GM18517 (cell line): ENCODE measurements around the gene FAM180B.
A peak's percentile ranks its signal among the peaks of the same experiment; 100 is the strongest.

Experiments
- ATAC-seq: cut with Tn5 transposase; IDR thresholded peaks from one replicate; pipeline ENCODE4 v1.9.1; 2021; ENCODE audit warnings: mild to moderate bottlenecking, moderate library complexity; ENCODE audit not compliant: unreplicated experiment

The FAM180B gene

DNA sequence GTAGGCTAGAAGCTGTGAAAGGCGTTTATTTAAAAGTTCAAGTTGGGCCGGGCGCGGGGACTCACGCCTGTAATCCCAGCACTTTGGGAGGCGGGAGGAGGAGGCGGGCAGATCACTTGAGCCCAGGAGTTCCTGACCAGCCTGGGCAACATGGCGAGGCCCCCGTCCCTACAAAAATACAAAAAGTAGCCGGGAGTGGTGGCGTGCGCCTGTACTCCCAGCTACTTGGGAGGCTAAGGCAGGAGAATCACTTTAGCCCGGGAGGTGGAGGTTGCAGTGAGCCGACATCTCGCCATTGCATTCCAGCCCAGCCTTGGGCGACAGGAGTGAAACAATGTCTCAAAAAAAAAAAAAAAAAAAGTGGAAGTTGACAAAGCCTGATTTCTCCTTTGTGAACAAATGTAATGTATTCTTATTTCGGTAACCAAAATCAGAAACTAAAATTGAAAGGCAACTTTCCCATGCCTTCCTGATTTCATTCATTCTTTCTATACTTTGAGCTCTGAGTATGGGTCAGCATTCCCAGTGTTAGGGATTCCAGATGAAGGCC is 20.3 kb upstream of the FAM180B start:
- ATAC-seq, result no peak

DNA sequence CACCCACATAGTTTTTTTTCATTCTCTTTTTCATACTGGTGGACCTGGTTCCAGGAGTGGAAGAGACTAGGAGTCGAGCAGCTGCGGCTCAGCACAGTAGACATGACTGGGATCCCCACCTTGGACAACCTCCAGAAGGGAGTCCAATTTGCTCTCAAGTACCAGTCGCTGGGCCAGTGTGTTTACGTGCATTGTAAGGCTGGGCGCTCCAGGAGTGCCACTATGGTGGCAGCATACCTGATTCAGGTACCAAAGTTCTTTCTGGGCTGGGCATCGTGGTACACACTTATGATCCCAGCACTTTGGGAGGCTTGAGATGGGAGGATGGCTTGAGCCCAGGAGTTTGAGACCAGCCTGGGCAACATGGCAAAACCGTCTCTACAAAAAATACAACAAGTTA is 16.8 kb upstream of the FAM180B start:
- no peak for ATAC-seq

DNA sequence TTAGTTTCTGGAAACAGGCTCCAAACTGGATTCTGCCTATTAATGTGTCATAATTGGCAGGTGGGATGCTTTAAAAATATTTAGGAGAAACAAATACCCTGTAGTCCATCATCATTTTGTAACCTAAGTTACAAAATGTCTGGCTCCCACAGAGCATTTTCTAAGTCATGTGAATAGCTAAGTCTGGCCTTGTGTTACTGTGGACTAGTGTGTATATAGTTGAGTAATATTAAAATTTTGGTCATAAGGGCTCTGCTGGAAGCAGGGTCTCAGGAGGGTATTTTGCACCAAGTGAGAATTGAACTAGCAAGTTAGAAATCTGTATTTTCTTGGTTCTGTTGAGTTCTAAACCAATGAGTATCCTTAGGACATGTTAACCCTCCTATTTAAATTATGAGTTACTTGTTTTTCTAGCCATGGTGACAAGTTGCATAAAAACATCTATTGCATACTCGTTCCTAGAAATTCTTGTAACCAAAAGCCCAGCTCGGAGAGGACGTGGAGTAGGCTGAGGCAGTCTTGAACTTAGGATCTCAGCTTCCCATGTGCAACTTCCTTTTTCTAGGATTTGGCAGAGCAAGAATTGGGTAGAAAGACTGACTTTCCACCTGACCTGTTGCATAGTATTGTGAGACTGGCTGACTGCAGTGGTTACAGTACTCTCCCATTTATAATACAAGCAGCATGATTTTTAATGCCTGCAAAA is 15.7 kb upstream of the FAM180B start:
- ATAC-seq, result no peak

DNA sequence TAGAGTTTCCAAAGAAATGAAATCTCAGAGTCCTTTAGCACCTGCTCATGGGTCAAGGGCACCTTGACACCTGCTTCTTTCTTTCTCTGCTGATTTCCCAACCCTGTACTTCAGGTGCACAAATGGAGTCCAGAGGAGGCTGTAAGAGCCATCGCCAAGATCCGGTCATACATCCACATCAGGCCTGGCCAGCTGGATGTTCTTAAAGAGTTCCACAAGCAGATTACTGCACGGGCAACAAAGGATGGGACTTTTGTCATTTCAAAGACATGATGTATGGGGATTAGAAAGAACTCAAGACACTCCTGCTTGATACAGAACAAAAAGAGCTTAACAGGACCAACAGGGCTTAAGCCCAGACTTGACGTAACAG is 15.1 kb upstream of the FAM180B start:
- no peak for ATAC-seq

DNA sequence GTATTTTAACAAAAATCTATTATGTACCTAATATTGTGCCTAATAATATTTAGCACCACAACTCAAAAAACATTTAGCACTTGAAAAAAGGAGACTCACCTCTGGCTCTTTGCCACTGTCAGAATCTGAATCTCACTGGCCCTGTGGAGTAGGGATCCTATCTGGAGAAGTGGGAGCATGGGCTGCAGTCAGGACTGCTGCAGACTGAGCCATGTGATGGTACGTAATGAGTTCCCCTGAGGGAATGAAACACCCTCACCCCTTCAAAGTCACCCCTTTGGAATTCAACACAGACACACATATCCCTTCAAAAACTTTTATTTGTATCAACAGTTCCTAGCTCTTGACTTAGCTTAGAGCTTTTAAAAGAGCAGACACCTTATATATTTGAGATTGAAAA is 14.6 kb upstream of the FAM180B start:
- ATAC-seq, result no peak

DNA sequence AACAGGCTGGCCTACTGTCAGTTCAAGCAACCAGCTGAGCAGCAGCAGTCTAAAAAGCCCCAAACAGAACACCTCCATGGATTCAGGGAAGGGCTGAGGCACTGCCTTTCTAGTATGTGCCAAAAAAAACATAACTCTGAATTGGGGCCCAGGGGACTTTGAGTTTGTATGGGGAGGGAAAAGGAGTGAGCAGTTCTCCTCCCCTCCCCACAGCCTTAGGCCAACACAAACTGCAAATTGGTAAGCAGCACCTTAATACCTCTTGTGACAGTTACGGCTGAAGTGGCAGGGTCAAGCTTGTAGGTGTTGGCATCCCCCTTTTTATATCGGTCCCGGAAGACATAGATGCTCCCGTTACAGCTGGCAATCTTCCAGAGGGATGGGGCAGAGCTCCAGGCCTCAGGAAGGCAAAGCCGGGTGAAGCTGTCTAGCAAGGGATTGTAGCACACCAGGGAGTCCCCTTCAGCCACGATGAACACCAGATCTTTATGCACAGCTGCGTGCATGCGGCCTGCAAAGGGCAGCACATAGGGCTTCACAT is 13.7 kb upstream of the FAM180B start:
- no peak for ATAC-seq

DNA sequence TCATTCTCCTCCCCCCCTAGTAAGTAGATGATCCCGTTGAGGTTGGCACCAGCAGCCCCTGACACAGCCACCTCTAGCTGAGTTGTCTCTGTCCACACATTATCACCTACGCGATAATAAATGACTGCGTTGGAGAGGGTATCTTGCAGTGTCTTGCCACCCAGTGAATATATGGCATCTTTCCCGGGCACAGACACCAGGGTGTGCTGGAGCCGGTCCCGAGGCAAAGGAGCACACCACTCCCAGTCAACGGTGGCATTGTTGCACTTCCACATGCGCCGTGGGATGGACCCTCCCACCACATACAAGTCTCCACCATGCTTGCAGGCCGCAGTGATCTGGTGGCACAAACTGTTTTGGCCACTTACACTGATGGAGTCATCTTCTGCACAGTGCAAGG is 13.2 kb upstream of the FAM180B start:
- ATAC-seq, result no peak

DNA sequence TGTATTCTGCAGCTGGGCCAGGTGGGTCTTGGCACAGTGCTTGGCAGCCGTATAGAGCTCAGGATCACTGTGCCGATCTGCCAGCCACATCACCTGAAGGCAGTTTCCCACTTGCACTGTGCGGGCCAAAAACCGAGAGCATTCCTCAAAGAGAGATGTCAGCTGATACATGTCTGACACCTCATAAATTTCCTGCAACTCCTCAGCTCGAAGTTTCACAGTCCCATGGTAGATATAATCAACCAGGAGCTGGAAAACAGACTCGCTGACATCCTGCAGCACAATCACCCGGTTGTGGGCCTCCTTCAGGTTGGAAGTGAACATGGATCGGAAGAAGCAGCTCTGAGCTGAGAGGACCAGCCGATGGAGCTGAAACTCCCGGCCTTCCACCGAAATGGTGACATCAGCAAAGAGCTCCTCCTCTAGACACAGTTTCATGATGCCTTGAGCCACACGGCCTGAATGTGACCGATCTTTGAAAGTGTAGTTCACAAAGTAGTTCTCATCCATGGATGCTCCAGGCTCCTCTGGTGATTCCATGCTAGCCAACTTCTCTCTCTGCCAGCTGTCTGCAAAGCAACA is 8.9 kb upstream of the FAM180B start:
- no peak for ATAC-seq

DNA sequence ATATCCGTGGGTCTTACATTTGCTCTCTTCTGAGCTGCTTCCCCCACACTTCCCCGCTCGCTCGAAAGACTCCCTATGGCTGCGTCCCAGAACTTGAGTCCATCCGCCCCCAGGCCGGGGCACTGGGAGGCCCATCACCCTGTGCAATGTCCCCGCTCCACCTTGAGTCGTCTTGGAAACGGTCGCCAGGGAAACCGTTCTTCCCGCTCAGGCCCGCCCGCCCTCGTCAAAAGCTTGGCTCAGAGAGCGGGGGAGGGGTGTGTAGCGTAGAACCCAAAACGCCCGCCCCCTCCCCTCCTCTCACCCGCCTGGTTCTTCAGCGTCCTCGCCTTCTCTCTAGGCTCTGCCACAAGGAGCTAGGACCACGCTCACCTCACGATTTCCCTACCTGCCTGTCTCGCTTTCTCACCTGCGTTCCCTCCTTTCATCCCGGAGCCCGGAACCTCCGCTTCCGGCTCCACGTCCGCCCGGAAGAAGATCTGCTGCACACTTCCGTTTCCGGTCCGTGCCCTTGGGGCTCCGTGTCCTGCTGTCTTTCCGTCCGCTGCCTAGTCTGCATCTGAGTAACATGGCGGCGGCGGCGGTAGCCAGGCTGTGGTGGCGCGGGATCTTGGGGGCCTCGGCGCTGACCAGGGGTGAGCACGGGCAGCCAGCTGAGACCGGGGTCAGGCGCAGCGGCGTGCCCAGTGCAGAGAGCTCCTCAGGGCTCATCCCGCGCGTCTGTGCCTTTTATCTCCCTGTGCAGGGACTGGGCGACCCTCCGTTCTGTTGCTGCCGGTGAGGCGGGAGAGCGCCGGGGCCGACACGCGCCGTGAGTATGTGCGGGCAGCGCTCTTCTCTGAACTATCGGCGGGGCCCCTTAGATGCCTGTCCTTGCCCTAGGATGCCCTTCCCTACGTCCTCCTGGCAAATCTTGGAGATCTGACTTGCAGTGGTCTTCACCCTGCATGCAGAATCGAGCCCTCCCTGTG is 7.7 kb upstream of the FAM180B start, which contains the start of the genes KBTBD4 and NDUFS3:
Gene KBTBD4, minus strand, starts transcription at position 447 of the 971 bp plus-strand sequence. Its CDS starts 19 bp downstream, at position 428.
Gene NDUFS3, plus strand, starts transcription at position 551 of the 971 bp plus-strand sequence. Its CDS starts 18 bp downstream, at position 569.
- peak; percentile 88 for ATAC-seq

DNA sequence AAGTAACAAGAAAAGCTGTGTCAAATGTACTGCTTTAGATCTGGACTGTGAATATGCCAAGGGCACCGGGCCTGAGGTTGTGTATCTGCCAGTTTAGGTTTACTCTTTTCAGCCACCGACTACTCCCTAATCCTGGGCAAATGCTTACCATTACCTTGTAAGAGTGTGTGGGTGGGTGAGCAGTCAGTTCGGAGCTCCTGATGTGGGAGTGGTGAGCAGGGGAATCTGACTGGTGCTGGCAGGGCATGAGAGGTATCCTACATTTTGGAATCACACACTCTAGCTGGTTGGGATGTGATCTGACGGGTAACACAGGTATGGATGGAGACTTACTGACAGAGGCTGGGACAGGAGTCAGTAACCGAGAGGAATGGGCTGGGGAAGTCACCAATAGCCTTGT is 2.6 kb upstream of the FAM180B start:
- no peak for ATAC-seq

DNA sequence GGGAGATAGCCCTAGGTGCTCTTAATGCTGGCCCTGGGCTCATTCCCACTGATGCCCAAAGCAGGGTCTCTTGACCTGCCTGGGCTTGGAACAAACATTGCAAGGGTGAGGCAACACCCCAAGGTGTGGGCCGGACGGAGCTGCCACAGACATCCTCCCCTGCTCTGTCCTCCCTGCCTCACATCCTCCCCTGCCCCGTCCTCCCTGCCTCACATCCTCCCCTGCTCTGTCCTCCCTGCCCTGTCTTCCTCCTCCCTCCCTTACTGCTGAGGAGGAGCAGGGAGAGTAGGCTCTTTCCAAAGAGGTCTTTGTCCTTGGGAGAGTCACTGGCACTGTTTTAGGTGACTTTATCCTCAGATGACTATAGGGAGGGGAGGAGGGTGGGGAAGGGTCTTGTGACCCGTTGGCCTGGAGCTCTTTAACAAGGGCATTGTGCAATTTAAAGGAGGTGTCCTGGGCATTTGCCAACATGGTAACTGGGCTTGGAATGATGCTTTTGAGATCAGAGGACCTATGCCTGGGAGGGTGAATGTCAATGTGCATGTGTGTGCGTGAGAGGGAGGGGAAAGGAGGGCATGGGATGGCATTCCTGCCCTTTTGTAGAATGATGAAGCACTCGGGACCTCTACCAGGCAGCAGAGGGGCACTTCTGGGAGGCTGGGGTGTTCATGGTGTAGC is 700 bp downstream of the FAM180B start:
- no peak for ATAC-seq

DNA sequence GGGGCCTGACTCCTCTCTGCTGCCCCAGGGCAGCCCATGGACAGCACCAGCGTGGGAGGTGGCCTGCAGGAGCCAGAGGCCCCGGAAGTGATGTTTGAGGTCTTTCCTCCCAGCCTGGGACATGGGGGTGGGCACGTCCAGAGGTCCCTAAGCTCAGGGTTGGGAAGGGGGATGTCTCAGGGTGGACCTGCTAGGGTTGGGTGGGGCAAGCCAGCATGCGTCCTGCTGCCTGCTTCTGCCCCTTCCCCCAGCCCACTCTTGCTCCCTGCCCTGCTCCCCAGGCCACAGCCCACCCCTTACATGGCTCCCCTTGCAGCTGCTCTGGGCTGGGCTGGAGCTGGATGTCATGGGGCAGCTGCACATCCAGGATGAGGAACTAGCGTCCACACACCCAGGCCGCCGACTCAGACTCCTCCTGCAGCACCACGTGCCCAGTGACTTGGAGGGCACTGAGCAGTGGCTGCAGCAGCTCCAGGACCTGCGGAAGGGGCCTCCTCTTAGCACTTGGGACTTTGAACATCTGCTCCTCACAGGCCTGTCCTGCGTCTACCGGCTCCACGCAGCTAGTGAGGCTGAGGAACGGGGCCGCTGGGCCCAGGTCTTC is 1.3 kb downstream of the FAM180B start:
- no peak for ATAC-seq

DNA sequence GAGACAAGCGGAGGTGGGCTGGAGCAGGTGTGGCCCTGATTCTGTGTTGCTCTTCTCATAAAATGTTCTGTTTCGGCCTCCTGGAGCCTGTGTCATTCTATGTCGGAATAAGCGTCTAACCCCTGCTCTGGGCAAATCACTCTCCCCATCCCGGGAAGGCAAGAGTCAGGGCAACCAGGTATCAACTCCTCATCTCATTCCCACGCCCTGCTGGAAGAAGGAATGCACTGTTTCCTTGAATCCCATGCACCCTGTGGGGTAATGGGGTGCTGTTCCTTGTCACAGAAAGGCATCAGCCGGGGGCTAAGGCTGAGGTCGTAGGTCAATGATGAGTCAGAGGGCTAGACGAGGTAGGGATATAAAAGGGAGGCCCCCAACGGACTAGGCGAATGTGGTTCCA is 2.6 kb downstream of the FAM180B start:
- no peak for ATAC-seq

DNA sequence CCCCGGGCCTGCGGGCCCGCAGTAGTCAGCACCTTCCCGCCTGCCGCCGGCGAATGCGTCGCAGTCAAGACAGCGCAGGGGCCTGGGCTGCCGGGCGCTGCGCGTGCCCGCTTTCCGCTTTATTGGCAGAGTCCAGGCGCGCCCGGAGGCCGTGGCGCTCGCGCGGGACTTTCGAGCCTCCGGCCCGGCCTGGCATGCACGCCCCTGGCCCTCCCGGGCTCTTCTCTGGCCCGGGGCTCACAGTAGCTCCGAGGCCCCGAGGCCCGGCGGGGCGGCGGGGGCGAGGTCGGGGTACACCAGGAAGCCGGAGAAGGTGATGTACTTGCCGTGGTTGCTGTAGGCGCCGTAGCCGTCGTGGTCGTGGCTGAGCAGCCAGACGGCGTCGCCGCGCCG is 3.1 kb downstream of the FAM180B start:
- ATAC-seq, result no peak

DNA sequence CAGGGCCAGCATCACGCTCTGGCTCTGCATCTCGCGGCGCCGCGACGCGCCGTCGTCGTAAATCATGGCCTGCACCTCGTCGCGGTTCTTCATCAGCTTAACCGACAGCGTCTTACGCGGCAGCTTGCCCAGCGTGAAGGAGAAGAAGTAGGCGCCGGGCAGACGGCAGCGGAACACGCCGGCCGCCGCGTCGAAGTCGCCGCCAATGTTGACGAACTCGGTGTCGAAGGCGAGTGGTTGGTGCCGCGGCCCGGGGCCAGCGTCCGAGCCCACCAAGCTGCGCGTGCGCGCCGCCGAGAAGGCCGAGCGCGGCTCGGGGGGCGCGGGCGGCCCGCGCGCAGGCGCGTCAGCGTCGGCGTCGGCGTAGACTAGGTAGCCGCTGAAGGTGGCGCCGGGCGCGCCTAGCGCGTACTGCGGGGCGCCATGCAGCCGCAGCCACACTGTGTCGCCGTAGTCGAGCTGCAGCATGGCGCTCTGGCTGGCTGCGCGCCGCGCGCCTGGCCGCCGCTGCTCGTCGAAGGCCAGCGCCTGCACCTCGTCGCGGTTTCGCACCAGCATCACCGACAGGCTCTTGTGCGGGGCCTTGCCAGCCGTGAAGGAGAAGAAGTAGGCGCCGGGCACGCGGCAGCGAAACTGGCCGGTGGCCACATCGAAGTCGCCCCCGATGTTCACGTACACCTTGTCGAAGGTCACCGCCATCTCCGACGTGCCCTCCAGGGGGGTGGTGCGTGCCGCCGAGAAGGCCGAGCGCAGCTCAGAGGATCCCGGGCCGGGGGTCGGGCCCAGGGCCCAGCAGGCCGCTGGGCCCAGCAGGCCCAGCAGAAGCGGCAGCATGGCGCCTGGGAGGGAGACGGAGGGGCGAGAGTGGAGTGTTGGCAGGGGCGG is 3.7 kb downstream of the FAM180B start:
- no peak for ATAC-seq

DNA sequence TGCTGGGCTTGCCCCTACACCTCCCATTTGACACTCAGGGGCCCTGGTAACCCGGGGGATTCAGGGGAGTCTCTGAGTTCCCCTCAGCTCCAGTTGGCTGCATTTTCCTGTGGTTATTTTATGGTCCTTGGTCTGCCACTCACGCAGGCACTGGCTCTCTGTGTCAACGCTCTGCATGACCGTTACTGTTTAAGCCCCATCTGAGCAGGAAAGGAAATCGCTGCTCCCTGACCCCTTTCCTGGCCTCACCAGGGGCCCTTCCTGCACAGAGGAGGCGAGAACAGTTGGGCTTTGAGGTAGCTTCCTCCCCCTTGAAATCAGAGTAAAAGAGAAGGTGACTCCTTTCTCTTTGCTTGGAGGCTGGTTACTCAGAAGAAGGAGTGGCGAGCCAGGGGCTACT is 5.3 kb downstream of the FAM180B start:
- ATAC-seq, result no peak

DNA sequence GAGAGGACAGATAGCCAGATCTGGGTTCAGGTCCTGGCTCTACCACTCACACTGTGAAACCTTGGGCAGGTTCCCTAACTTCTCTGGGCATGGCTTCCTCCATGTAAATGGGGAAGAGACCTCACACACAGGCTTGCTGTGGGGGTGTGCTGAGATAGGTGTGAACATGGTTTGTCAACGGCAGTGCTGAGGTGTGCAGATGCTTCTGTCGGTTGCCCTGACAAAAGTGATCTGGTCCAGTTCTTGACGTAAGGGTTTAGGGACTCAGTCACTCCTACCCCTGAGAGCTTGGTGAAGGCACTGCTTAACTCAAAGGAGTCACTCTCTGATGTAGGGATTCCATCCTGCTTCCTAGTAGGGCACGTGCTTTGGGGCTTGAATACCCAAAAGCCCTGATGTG is 5.8 kb downstream of the FAM180B start:
- ATAC-seq, result no peak

DNA sequence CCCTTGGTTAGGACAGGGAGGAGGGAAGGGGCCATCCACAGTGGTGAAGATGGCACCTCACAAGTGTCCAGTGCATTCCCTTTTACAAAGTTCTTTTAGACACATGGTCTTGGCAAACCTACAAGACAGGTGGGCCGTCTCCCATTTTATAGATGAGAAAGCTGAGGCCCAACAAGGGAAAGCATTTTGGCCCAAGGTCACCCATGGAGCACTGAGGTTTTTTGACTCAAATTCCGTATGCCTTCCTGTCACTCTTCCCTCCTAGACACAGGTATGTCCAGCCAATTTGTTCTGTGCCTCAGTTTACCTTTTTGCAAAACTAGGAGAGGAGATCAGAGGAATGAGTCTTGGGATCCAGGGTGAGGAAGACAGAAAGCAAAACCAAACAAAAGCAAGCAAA is 6.5 kb downstream of the FAM180B start:
- no peak for ATAC-seq

DNA sequence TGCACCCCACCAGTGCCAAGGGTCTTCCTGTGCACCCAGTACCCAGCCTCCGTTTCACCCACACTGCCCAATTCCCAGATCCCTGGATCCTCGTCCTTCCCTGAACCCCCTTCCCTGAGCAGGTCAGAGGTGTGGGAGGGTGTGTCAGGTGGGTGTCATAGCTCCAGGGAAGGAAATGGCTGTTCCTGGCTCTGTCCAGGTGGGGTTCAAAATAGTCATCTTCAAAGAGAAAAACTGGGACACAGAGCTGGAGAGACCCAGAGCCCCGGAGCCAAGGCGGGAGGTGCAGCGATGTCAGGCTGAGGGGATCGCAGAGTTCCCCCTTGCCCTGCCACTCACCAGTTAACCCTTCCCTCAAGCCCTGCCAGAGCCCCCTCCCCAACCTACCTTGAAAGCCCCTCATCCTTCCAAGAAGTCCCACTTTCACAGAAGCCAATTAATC is 7.0 kb downstream of the FAM180B start:
- no peak for ATAC-seq
